GM19240 (cell line): ENCODE data around the gene NPFFR2.
"Not testable (repeated sequence)": the region's sequence is repeated elsewhere in the genome, so short reads cannot be mapped to it uniquely, and the experiment has no call there.

ENCODE experiments used
- DNase-seq: peaks from one replicate; pipeline ENCODE4 v3.0.0; 2011; ENCODE audit warnings: low spot score; ENCODE audit not compliant: insufficient read length

The NPFFR2 gene

DNA sequence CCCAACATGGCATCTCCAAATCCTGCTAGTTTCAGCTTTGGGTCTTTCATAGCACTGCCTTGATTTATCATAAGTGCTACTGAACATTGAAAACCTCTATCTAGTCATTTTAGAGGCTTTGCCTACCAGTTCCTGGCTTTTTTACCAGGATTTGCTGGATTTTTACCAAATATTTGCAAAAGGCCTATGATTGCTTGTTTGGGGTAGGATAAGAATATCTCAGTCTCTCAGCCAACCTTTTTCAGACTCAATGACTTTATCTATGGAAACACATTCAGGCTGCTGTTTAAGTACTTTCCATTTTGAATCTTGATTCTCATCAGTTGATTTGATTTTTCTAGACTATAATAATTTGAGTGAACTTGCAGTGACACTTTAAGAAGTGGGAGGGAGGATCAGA, 80.1 kb downstream of the NPFFR2 start:
- no peak for DNase-seq

DNA sequence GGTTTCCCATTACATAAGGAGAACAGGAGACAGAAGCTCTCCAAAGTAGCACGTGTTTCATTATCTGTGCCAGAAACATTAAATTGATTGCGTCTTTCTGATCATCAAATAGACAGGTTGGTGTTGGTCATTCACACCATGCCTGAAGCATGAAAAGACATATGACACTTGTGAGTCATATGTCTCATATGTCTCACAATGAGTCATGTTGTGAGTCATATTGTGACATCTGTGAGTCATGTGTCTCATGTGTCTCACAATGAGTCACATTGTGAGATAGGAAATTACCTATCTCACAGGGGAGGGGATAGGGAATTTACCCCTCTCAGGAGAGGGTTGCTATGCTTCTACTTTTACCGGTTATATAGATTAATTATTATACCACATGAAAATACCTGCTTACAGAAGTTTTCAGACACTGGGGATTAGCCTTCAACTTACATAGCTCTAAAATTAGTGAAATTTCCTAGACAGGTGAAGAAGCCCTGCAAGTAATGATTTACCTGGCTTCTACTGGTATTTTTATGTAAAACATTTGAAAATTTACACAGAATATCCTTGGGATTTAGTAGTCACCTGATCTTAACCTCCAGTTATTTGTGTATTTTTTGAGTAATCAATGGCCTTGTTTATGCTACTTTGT, 80.8 kb downstream of the NPFFR2 start:
- no peak for DNase-seq

DNA sequence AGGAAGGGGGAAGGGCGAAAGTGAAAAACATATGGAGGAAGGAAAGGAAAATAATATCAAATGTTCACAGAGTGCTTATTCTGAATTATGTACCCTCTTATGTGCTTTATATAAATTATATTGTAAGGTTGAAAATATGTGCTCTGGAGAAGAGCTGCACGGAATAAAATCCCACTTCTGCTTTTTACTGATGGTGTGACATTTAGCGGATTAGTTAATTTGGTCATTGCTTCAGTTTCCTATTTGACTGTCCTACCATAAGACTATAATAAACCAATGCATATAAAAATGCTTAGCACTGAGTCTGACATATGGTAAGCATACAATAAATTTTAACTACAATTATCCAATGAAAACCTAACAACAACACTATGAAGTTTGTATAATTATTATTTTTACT, 86.2 kb downstream of the NPFFR2 start:
- no peak for DNase-seq

- DNase-seq, result no peak
Observed at GRCh38 chr4:72119946-72120345, 88.1 kb downstream of the NPFFR2 start.

- no peak for DNase-seq
Observed at GRCh38 chr4:72128741-72129140, 96.9 kb downstream of the NPFFR2 start.

- DNase-seq, result no peak
Observed at GRCh38 chr4:72136429-72136828, 104.6 kb downstream of the NPFFR2 start.

DNA sequence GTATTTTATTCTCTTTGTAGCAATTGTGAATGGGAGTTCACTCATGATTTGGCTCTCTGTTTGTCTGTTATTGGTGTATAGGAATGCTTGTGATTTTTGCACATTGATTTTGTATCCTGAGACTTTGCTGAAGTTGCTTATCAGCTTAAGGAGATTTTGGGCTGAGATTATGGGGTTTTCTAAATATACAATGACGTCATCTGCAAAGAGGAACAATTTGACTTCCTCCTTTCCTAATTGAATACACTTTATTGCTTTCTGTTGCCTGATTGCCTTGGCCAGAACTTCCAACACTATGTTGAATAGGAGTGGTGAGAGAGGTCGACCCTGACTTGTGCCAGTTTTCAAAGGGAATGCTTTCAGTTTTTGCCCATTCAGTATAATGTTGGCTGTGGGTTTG, 108.2 kb downstream of the NPFFR2 start:
- not testable (repeated sequence) for DNase-seq

DNA sequence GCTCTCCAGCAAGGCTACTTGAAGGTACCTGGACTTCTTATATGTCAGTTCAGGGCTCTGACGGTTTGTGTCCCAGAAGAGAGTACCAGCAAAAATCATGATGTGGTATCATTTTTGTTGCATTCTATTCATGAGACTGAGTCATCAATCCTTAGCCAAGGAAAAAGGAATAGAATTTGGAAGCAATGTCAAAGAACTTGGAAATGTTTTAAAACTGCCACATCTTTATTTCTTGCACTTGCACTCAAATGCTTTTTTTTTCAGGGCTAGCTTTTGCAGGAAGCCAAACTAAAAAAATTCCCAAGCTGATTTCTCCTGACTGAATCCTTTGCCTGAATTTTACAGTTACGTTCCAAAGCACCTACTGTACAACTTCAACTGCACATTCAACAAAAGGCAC, 112.4 kb downstream of the NPFFR2 start:
- DNase-seq, result no peak

DNA sequence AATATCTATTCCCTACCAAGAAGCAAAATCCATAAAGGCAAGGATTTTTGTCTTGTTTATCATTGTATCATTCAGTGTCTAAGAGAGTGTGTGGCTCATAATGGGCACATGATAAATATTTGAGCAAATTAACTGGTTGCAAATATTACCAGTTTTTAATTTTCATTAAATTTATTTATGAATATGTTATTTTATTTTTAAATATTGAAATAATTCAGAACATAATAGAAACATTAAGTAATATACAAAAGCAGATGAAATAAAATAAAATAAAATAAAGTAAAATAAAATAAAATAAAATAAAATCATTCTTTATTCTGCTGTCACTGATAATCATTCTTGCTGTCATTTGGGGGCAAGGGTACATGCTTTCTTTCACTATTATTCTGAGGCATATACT, 120.9 kb downstream of the NPFFR2 start:
- DNase-seq, result no peak

DNA sequence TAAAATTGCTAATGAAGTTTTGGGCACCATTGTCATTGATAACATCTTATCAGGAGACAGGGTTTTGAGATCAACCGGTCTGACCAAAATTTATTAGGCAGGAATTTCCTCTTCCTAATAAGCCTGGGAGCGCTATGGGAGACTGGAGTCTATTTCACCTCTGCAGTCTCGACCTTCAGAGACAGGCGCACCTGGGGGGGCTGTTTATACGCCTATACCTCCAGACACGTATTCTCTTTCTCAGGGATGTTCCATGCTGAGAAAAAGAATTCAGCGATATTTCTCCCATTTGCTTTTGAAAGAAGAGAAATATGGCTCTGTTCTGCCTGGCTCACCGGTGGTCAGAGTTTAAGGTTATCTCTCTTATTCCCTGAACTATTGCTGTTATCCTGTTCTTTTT, 121.8 kb downstream of the NPFFR2 start:
- not testable (repeated sequence) for DNase-seq

GRCh38 chr4:72169285-72169684, 137.5 kb downstream of the NPFFR2 start:
- DNase-seq, result not testable (repeated sequence)

- DNase-seq, result no peak
Observed at GRCh38 chr4:72169861-72170260, 138.1 kb downstream of the NPFFR2 start.

- no peak for DNase-seq
Observed at GRCh38 chr4:72171761-72172160, 140.0 kb downstream of the NPFFR2 start.

- DNase-seq, result no peak
Observed at GRCh38 chr4:72179342-72179741, 147.5 kb downstream of the NPFFR2 start.

- no peak for DNase-seq
Observed at GRCh38 chr4:72186714-72187113, 154.9 kb downstream of the NPFFR2 start.

DNA sequence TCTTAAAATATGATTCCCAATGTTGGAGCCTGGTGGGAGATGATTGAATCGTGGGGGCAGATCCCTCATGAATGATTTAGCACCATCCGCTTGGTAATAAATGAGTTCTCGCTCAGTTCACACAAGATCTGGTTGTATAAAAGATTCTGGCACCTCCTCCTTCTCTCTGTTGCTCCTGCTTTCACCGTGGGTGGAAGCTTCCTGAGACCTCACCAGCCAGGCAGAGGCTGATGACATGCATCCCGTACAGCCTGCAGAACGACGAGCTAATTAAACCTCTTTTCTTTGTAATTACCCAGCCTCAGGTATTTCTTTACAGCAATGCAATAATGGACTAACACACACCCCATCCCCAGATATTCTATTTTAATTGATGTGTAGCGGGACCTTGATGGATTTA, 162.2 kb downstream of the NPFFR2 start:
- DNase-seq, result no peak

- DNase-seq, result no peak
Observed at GRCh38 chr4:72194453-72194852, 162.7 kb downstream of the NPFFR2 start.
